Right hindlimb (tissue), 1 donor: ENCODE data around the gene RBKS.

Experiments
- DNase-seq: peaks from one replicate; pipeline ENCODE4 v3.0.0-alpha.2; 2018

Gene RBKS

DNA sequence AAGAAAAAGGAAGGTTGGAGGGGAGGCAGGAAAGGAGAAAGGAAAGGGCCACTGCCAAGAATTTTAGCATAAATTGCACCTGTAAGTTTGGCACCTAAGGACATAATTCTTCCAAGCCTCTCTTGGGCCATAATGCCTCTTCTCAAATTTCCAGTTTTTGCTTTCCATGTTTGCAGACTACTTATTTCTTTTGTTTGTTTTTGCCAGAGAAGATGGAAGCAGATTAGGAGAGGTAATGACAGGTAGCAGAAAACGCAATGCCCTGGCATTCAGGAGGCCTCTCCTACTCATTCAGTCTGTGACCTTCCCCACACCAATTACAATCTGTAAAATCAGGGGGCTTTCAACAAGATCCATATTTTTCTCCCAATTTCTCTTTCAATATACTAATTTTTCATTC lies 61.9 kb downstream of the RBKS start:
- DNase-seq: no peak

- DNase-seq: no peak
Observed at GRCh38 chr2:27824401-27824800, 65.8 kb downstream of the RBKS start.

- DNase-seq: no peak
Observed at GRCh38 chr2:27823569-27823968, 66.6 kb downstream of the RBKS start.

DNA sequence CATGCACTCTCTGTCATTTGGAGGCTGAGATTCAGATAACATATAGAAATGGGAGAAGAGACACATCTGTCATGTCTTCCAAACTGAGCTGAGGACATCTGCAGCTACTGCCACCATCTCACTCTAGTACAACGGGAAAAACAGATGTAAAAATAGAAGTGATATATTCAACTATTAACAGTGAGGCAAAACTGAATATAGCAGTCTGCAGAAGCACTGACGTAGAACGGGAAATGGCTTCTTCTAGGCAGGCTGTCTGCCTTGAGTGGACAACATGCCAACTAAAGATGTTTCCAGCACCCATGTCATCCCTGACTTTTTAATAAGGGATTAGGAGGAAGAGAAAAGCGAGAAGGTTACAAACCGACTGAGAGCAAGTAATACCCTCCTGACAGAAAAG lies 67.1 kb downstream of the RBKS start:
- DNase-seq: no peak

DNA sequence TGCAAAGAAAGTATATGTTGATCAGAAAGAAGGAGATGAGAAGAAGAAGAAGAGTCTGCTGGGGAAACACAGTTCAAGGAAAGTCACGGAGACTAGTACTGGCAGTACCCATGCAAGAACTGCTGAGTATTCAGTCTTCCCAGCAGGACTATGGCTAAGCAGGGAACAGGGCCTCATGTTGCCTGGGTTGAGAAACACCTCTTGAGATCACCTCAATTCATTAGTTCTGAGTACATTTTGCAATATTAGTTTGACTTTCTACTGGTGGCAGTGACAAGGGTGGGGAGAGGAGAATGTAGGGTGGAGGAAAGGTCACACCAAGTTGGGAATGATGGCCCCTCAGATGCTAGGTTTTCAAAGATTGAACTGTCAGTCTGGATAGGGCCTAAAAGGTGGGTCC lies 68.1 kb downstream of the RBKS start:
- no peak for DNase-seq

GRCh38 chr2:27815860-27816438 lies 74.2 kb downstream of the RBKS start:
- no peak for DNase-seq

- no peak for DNase-seq
Observed at GRCh38 chr2:27814758-27815157, 75.4 kb downstream of the RBKS start.

DNA sequence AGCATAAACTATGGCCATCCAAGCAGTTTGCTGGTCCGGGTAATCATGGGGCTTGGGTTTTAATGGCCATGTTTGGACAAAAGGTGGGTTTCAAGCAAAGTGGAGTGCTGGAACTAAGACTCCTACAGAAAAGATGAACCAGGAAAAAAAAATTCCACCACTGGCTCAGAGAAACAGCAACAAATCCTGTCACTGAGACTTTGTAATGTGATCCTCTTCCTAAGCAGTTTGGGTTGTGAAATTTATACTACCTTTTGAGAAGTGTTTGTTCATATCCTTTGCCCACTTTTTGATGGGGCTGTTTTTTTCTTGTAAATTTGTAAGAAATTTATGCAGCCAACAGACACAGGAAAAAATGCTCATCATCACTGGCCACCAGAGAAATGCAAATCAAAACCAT lies 78.4 kb downstream of the RBKS start:
- no peak for DNase-seq

DNA sequence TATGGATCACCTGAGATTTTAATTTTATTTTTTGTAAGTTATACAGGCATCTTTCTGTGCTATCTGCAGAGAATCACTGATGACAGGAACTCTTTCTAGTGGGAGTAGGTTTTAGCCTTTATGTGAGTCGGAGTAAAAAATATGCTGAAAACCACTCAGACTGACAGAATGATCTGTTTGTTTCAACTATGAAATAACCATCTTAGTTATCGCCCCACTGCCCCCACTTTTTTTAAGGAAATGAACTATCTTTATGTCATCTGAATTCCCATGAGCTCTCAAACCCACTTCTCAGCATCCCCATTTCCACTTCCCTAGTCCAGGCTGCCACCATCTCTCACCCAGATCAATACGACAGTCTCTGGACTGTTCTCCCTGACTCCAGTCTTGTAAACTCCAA lies 79.7 kb downstream of the RBKS start:
- no peak for DNase-seq

GRCh38 chr2:27809761-27810241 lies 80.4 kb downstream of the RBKS start:
- no peak for DNase-seq

GRCh38 chr2:27808984-27809383 lies 81.2 kb downstream of the RBKS start:
- no peak for DNase-seq

DNA sequence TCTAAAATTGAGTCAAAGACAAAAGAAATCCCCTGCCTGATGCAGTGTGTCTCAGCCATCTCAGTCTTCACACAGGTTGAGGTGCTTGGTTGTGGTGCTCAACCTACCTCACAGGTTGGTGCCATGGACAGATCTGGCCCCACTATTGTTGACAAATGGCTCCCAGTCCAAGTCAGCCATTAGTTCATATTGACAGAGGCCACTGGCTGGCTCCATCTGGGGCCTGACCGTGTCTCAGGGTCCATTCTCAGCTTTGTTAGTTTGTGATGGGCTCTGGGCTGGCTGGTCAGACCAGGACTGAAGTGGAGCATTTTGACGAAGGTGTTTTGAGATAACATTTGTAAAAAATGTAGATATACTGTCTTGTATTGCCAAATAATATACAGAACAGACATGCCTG lies 81.8 kb downstream of the RBKS start:
- no peak for DNase-seq

DNA sequence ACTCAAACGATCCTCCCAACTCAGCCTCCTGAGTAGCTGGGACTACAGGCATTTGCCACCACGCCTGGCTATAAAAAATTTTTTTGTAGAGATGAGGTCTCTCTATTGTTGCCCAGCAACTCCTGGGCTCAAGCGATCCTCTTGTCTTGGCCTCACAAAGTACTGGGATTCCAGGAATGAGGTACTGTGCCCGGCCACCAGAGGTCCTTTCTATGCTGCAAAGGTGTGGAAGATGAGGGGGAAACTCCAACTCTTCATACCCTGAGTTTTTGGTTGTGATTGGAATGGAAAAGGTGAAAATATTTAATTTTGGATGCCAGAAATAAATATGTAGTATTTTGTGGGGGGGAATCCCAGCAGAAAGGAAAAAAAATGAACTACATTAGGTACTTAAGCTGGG lies 82.7 kb downstream of the RBKS start:
- no peak for DNase-seq

DNA sequence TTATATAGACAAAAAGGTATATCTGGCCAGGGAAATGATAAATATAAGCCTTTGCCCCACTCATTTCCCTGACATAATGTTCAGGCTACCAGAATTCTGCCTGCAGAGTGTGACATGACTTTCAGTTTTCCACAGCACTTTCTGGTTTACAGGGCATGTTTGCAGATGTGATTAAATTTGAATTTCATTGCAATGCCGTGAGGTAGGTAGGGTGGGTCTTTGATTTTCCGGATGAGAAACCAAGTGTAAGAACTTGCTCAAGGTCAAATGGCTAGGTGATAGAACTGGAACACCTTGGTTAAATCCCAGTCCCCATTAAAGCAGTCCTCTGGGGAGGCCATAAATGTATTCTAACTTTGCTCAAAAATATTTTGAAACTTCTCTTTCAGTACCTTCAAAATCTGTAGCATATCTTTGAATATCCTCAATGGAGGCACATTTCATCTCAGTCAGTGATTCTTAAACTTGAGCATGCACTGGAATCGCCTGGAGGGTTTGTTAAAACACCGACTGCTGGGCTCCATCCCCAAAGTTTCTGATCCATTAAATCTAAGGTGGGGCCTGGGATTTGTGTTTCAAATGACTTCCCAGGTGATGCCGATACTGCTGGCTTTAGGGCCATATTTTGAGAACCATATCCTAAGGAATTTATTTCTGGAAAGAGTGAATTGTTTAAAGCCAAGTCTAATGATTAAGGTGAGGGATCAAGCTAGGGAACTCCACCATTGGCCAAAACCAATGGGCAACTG lies 83.7 kb downstream of the RBKS start:
- DNase-seq: no peak

- DNase-seq: no peak
Observed at GRCh38 chr2:27805180-27805579, 85.0 kb downstream of the RBKS start.

- DNase-seq: no peak
Observed at GRCh38 chr2:27804146-27804545, 86.0 kb downstream of the RBKS start.

GRCh38 chr2:27803046-27803445 lies 87.1 kb downstream of the RBKS start:
- no peak for DNase-seq

- DNase-seq: no peak
Observed at GRCh38 chr2:27802547-27802946, 87.6 kb downstream of the RBKS start.

- DNase-seq: no peak
Observed at GRCh38 chr2:27800856-27801255, 89.3 kb downstream of the RBKS start.

DNA sequence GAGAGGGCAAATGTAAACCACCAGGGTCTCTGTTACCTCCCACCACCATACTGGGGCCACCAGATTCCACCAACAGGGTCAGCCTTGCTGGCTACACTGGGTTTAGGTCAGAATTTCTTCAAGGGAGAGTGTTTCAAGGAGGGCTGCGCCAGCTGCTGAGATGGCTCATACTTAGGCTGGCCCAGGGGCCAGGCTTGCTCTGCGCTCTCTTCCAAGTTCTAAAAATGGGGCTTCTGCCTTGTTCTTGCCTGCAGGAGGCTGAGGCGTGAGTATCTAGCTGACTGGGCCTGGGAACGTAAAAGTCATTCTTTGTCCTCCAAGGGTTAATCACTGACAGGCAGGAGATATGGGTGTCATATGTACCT lies 90.6 kb downstream of the RBKS start:
- no peak for DNase-seq

DNA sequence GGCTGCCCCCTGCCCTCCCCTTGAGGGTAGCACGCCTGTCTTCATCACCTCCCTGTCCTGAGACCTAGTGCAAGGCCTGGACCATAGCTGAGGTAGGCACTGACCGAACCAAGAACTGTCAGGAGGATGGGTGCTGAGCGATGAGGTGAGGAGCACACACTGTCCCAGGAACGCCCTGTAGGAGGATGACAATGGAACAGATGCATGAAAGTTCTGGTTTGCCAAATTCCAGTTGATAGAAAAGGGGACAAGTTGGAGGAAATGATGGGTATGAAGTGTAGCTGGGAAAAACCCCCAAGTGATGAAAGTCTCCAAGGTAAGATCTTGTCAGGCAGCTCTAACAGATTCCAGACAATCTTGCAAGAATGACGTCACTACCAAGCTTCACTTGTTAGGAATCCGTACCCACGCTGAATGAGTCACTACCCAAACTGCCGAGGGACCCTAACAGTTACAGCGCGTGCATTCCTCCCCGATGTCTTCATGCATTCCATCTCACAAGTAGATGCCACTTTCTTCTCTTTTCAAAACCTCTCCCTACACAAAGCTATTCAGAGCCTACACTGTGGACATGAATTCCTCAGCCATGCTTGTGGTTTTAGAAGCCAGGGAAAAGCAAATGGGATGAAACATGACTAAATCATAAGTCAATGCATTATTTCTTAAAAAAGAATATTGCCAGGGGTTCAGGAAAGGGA lies 91.1 kb downstream of the RBKS start:
- peak; percentile 49 for DNase-seq

GRCh38 chr2:27798486-27798885 lies 91.7 kb downstream of the RBKS start:
- no peak for DNase-seq

GRCh38 chr2:27797841-27798240 lies 92.3 kb downstream of the RBKS start:
- no peak for DNase-seq
